Ishikawa (cell line): ENCODE results near the gene SPINK9.

Experiments
- CEBPB ChIP-seq: IDR thresholded peaks from 2 replicates; pipeline ENCODE4 v1.6.1; 2012
- CREB1 ChIP-seq: IDR thresholded peaks from 2 replicates; pipeline ENCODE4 v1.6.1; 2012; ENCODE audit warnings: low read depth
- EGR1 ChIP-seq: IDR thresholded peaks from 2 replicates; pipeline ENCODE4 v1.6.1; 2012
- EP300 ChIP-seq: IDR thresholded peaks from 2 replicates; pipeline ENCODE4 v1.6.1; 2012; ENCODE audit warnings: borderline replicate concordance
- FOXM1 ChIP-seq: IDR thresholded peaks from 2 replicates; pipeline ENCODE4 v1.6.1; 2012; ENCODE audit warnings: low read depth, borderline replicate concordance
- MAX ChIP-seq: IDR thresholded peaks from 2 replicates; pipeline ENCODE4 v1.6.1; 2012
- NFIC ChIP-seq: IDR thresholded peaks from 2 replicates; pipeline ENCODE4 v1.6.1; 2012
- RAD21 ChIP-seq: IDR thresholded peaks from 2 replicates; pipeline ENCODE4 v1.6.1; 2012; ENCODE audit warnings: low read depth
- REST ChIP-seq: IDR thresholded peaks from 2 replicates; pipeline ENCODE4 v1.6.1; 2012; ENCODE audit warnings: low read depth, mild to moderate bottlenecking
- TAF1 ChIP-seq: IDR thresholded peaks from 2 replicates; pipeline ENCODE4 v1.6.1; 2012; ENCODE audit warnings: low read depth, mild to moderate bottlenecking
- TCF12 ChIP-seq: IDR thresholded peaks from 2 replicates; pipeline ENCODE4 v1.6.1; 2012; ENCODE audit warnings: low read depth
- TEAD4 ChIP-seq: IDR thresholded peaks from 2 replicates; pipeline ENCODE4 v1.6.1; 2012
- USF1 ChIP-seq: IDR thresholded peaks from 2 replicates; pipeline ENCODE4 v1.6.1; 2012
- YY1 ChIP-seq: IDR thresholded peaks from 2 replicates; pipeline ENCODE4 v1.6.1; 2012; ENCODE audit warnings: low read depth
- ZBTB7A ChIP-seq: IDR thresholded peaks from 2 replicates; pipeline ENCODE4 v1.6.1; 2012; ENCODE audit warnings: low read depth

Gene SPINK9

GRCh38 chr5:148343046-148343407 lies 7.7 kb downstream of the SPINK9 start:
- TF ChIP-seq TAF1 (no peak), FOXM1 (no peak), RAD21 (no peak), EP300 (no peak), CEBPB (no peak), TEAD4 (no peak), CREB1 (no peak), MAX (no peak), NFIC (no peak), EGR1 (no peak), TCF12 (no peak), USF1 (no peak), YY1 (no peak), REST (no peak), ZBTB7A (no peak)

- no peak for TF ChIP-seq CREB1
- TF ChIP-seq NFIC = no peak
- TF ChIP-seq YY1 = no peak
- no peak for TF ChIP-seq CEBPB
- TF ChIP-seq USF1 = no peak
- no peak for TF ChIP-seq TAF1
- no peak for TF ChIP-seq EGR1
- TF ChIP-seq EP300 = no peak
- no peak for TF ChIP-seq REST
- no peak for TF ChIP-seq FOXM1
- TF ChIP-seq MAX = no peak
- no peak for TF ChIP-seq RAD21
- no peak for TF ChIP-seq TCF12
- no peak for TF ChIP-seq TEAD4
- TF ChIP-seq ZBTB7A = no peak
Observed at GRCh38 chr5:148343603-148344487, 8.5 kb downstream of the SPINK9 start.

- TF ChIP-seq EP300 (no peak), REST (no peak), CEBPB (no peak), YY1 (no peak), RAD21 (no peak)
Observed at GRCh38 chr5:148347706-148348105, 12.3 kb downstream of the SPINK9 start.

GRCh38 chr5:148352696-148353095 lies 17.3 kb downstream of the SPINK9 start:
- no peak for TF ChIP-seq MAX
